ENCODE data around the gene BMPR1A. TPM values are rescaled to one million over a fixed set of nuclear protein-coding genes. Genes with fewer than 3 reads are reported as not detected.
"Not testable (repeated sequence)": the region's sequence is repeated elsewhere in the genome, so short reads cannot be mapped to it uniquely, and the experiment has no call there.

BMPR1A gene
- total and polyA plus RNA-seq, 8 donors: 5.8 to 104 (median 19.9) TPM

GRCh38 chr10:86936661-86937501, 180.5 kb downstream of the BMPR1A start:
- TF ChIP-seq POLR2A (IDR thresholded peaks at IDR 0.05): no peak
- no peak for TF ChIP-seq POLR2AphosphoS5 (IDR thresholded peaks at IDR 0.05)
- no peak for TF ChIP-seq EP300 (IDR thresholded peaks at IDR 0.05)
- peaks cover 0 to 17% (median 4%) of the 10 kb centered on the region in 4 donors for H3K36me3 ChIP-seq
- no peaks in the 10 kb centered on the region for H3K27me3 ChIP-seq
- H3K4me3 ChIP-seq: no peak overlapping the region
- no peaks in the 10 kb centered on the region for H3K9me3 ChIP-seq
- 43 to 69% (median 55%) methylated on average over 12 to 13 of the region's 13 CpGs for WGBS, 5 donors
- DNase-seq: peak; percentile 29 to 56
- peaks cover 0 to 35% (median 18%) of the 10 kb centered on the region in 4 donors for H3K4me1 ChIP-seq
- intact Hi-C loops (cut with DNase I; ENCODE audit: low total_unique reads): no loop called here
- peak overlapping the region in 2 of 5 donors; percentile 1 to 20 for H3K27ac ChIP-seq

GRCh38 chr10:86937502-86938154, 181.2 kb downstream of the BMPR1A start:
- TF ChIP-seq POLR2AphosphoS5 (IDR thresholded peaks at IDR 0.05): no peak
- TF ChIP-seq CTCF (IDR thresholded peaks at IDR 0.05): no peak
- TF ChIP-seq EP300 (IDR thresholded peaks at IDR 0.05): no peak
- no peak for TF ChIP-seq POLR2A (IDR thresholded peaks at IDR 0.05)
- 67 to 72% (median 70%) methylated on average over 6 of the region's 6 CpGs for WGBS, 5 donors
- intact Hi-C loops (cut with DNase I; ENCODE audit: low total_unique reads): no loop called here

GRCh38 chr10:86938260-86938659, 181.8 kb downstream of the BMPR1A start:
- peaks cover 0 to 10% (median 0%) of the 10 kb centered on the region in 3 donors for H3K27me3 ChIP-seq
- H3K4me3 ChIP-seq: no peak overlapping the region
- DNase-seq: no peak
- H3K4me1 ChIP-seq: peaks cover 4 to 45% (median 27%) of the 10 kb centered on the region in 4 donors
- peaks cover 0 to 14% (median 5%) of the 10 kb centered on the region in 4 donors for H3K36me3 ChIP-seq
- TF ChIP-seq POLR2AphosphoS5 (IDR thresholded peaks at IDR 0.05) (no peak), CTCF (IDR thresholded peaks at IDR 0.05) (no peak), EP300 (IDR thresholded peaks at IDR 0.05) (no peak), POLR2A (IDR thresholded peaks at IDR 0.05) (no peak)
- H3K27ac ChIP-seq: peak overlapping the region in 1 of 5 donors; percentile 15
- H3K9me3 ChIP-seq: no peaks in the 10 kb centered on the region
- WGBS, 5 donors: 78 to 90% (median 86%) methylated on average over 2 of the region's 2 CpGs
- intact Hi-C loops (cut with DNase I; ENCODE audit: low total_unique reads): no loop called here

More at GRCh38 chr10:86937502-86938154, 181.2 kb downstream of the BMPR1A start:
- Histone ChIP-seq H3K4me1 (peaks cover 4 to 42% (median 23%) of the 10 kb centered on the region in 4 donors), H3K27me3 (peaks cover 0 to 5% (median 0%) of the 10 kb centered on the region in 3 donors), H3K4me3 (no peak overlapping the region), H3K27ac (peak overlapping the region in 2 of 5 donors; percentile 2 to 15), H3K36me3 (peaks cover 0 to 14% (median 5%) of the 10 kb centered on the region in 4 donors), H3K9me3 (no peaks in the 10 kb centered on the region)
- no peak for DNase-seq

- 83 to 90% (median 84%) methylated on average over 16 of the region's 16 CpGs for WGBS, 5 donors
- peaks cover 0 to 10% (median 0%) of the 10 kb centered on the region in 3 donors for H3K27me3 ChIP-seq
- H3K9me3 ChIP-seq; intact Hi-C loops (cut with DNase I; ENCODE audit: low total_unique reads); DNase-seq; H3K27ac ChIP-seq; H3K4me3 ChIP-seq: not testable (repeated sequence)
- H3K36me3 ChIP-seq: peaks cover 0 to 14% (median 5%) of the 10 kb centered on the region in 4 donors
- peaks cover 4 to 54% (median 29%) of the 10 kb centered on the region in 4 donors for H3K4me1 ChIP-seq
Observed at GRCh38 chr10:86940076-86940475, 183.7 kb downstream of the BMPR1A start.

GRCh38 chr10:86940677-86941076, 184.3 kb downstream of the BMPR1A start:
- peaks cover 0 to 14% (median 5%) of the 10 kb centered on the region in 4 donors for H3K36me3 ChIP-seq
- H3K9me3 ChIP-seq: no peaks in the 10 kb centered on the region
- peak in 1 of 2 donors; percentile 20 for DNase-seq
- H3K27ac ChIP-seq: no peak overlapping the region
- H3K27me3 ChIP-seq: peaks cover 0 to 10% (median 0%) of the 10 kb centered on the region in 3 donors
- TF ChIP-seq POLR2A (IDR thresholded peaks at IDR 0.05): no peak
- TF ChIP-seq EP300 (IDR thresholded peaks at IDR 0.05): no peak
- no peak for TF ChIP-seq POLR2AphosphoS5 (IDR thresholded peaks at IDR 0.05)
- TF ChIP-seq CTCF (IDR thresholded peaks at IDR 0.05): no peak
- H3K4me3 ChIP-seq: no peak overlapping the region
- 77 to 100% (median 86%) methylated on average over 3 to 6 of the region's 6 CpGs for WGBS, 5 donors
- H3K4me1 ChIP-seq: peaks cover 5 to 60% (median 35%) of the 10 kb centered on the region in 4 donors
- intact Hi-C loops (cut with DNase I; ENCODE audit: low total_unique reads): no loop called here
